Osteocyte (in vitro differentiated cells): ENCODE results near the gene FIGNL2. TPM values are rescaled to one million over a fixed set of nuclear protein-coding genes. Genes with fewer than 3 reads are reported as not detected.

Experiments used
- DNase-seq: peaks from one replicate; pipeline ENCODE4 v3.0.0; 2021; ENCODE audit warnings: mixed read lengths; ENCODE audit not compliant: unreplicated experiment; ENCODE audit errors: extremely low spot score
- H3K27ac Mint-ChIP-seq: one replicate; pipeline ENCODE4 v1.8.0; 2021; ENCODE audit warnings: mild to moderate bottlenecking, mixed read lengths; ENCODE audit not compliant: unreplicated experiment
- H3K27me3 Mint-ChIP-seq: one replicate; pipeline ENCODE4 v1.8.0; 2021; ENCODE audit warnings: mixed read lengths; ENCODE audit not compliant: unreplicated experiment
- H3K36me3 Mint-ChIP-seq: one replicate; pipeline ENCODE4 v1.8.0; 2021; ENCODE audit warnings: mixed read lengths; ENCODE audit not compliant: unreplicated experiment
- H3K4me1 Mint-ChIP-seq: one replicate; pipeline ENCODE4 v1.8.0; 2021; ENCODE audit warnings: mixed read lengths; ENCODE audit not compliant: unreplicated experiment
- H3K4me3 Mint-ChIP-seq: one replicate; pipeline ENCODE4 v1.8.0; 2021; ENCODE audit warnings: mild to moderate bottlenecking, moderate library complexity, mixed read lengths; ENCODE audit not compliant: unreplicated experiment
- H3K9me3 Mint-ChIP-seq: one replicate; pipeline ENCODE4 v1.8.0; 2021; ENCODE audit warnings: mixed read lengths; ENCODE audit not compliant: unreplicated experiment
- total RNA-seq: library from RNA; stranded (reverse); gene quantifications from 2 replicates; pipeline ENCODE4 v1.2.1, GENCODE V29; 2021
- TF ChIP-seq, protein P1 (sequence below): fragments of 200-600 bp; sonication (generic); IDR thresholded peaks from 2 replicates; pipeline ENCODE4 v1.5.0; 2021; ENCODE audit warnings: antibody characterized with exemption, mild to moderate bottlenecking, moderate library complexity

FIGNL2 gene
- total RNA-seq, 1 donor from 2014 or later, result 0.08 TPM

DNA sequence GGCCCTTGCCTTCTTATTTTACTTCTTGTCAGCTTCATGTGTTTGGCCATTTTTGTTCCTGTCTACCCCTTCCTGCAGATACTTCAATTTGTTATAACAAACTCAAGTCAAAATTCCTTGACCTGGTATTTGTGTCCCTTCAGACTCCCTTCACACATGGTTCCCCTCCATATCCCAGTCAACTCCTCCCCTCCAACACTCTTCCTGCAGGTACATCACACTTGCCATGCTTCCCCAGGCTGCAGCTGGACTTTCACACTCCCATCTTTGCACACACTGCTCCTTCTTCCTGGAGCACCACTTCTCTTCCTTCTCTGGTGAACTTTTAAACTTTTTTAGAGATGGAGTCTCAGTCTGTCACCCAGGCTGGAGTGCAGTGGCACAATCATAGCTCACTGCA, 18.9 kb upstream of the FIGNL2 start:
- H3K27ac Mint-ChIP-seq, result no peak overlapping the region
- H3K27me3 Mint-ChIP-seq, result peaks cover 5% of the 10 kb centered on the region
- H3K4me3 Mint-ChIP-seq, result no peak overlapping the region
- DNase-seq, result no peak
- H3K36me3 Mint-ChIP-seq, result no peaks in the 10 kb centered on the region
- peaks cover 58% of the 10 kb centered on the region for H3K4me1 Mint-ChIP-seq
- TF ChIP-seq, protein P1, sequence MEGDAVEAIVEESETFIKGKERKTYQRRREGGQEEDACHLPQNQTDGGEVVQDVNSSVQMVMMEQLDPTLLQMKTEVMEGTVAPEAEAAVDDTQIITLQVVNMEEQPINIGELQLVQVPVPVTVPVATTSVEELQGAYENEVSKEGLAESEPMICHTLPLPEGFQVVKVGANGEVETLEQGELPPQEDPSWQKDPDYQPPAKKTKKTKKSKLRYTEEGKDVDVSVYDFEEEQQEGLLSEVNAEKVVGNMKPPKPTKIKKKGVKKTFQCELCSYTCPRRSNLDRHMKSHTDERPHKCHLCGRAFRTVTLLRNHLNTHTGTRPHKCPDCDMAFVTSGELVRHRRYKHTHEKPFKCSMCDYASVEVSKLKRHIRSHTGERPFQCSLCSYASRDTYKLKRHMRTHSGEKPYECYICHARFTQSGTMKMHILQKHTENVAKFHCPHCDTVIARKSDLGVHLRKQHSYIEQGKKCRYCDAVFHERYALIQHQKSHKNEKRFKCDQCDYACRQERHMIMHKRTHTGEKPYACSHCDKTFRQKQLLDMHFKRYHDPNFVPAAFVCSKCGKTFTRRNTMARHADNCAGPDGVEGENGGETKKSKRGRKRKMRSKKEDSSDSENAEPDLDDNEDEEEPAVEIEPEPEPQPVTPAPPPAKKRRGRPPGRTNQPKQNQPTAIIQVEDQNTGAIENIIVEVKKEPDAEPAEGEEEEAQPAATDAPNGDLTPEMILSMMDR, result no peak
- no peaks in the 10 kb centered on the region for H3K9me3 Mint-ChIP-seq

DNA sequence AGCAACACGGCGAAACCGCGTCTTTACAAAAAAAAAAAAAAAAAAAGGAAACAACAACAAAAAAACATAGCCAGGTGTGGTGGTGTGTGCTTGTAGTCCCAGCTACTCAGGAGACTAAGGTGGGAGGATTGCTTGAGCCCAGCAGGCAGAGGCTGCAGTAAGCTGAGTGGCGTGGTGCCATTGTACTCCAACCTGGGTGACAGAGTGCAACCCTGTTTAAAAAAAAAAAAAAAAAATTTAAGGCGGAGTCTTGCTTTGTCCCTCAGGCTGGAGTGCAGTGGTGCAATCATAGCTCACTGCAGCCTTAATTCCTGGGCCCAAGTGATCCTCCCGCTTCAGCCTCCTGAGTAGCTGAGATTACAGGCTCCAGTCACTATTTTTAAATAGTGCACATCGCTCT, 18.2 kb upstream of the FIGNL2 start:
- Mint-ChIP-seq H3K27ac (no peak overlapping the region), H3K27me3 (peaks cover 9% of the 10 kb centered on the region), H3K9me3 (no peaks in the 10 kb centered on the region), H3K4me3 (no peak overlapping the region), H3K4me1 (peaks cover 58% of the 10 kb centered on the region), H3K36me3 (no peaks in the 10 kb centered on the region)
- DNase-seq, result no peak
- TF ChIP-seq, protein P1, result no peak

DNA sequence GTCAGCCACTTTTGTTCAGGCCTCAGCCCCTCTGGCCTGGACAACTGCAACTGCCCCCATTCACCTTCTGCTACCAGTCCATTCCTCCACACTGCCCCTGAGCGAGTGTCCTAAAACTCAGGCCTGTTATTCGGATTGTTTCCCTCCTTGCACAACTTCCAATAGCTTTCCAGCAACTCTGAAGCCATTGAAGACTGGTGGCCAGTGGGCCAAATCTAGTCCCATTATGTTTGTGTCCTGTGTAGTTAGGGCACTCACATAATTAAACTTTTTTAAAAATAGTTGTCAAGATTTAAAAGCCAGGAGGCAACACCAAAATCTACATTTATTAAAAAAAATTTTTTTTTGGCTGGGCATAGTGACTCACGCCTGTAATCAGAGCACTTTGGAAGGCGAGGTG, 17.8 kb upstream of the FIGNL2 start:
- DNase-seq, result no peak
- no peak overlapping the region for H3K4me3 Mint-ChIP-seq
- peaks cover 13% of the 10 kb centered on the region for H3K27me3 Mint-ChIP-seq

DNA sequence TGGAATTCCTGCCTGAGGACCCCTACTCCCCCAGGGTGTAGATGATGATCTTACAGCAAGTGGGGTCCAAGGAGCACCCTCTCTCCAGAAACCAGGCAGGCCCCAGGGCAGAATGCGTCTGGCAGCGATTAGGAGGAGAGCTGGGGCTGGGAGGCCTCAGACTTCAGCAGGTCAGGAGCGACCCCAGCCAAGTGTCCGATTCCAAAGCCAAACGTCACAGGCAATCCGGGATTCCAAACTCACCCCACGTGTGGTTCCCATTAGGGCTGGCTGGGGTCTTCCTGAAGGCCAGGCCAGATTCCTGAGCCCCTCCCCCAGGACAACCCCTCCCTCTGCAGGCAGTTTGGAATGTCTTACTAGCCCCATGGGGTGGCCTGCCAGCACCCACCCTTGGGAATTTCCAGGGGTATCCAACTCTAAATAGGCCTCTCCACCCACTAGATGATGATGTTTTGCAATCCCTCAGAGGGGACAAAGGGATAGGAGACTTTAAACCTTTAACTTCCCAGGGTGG, 17.3 kb upstream of the FIGNL2 start:
- Mint-ChIP-seq H3K27ac (no peak overlapping the region), H3K4me3 (no peak overlapping the region), H3K9me3 (no peaks in the 10 kb centered on the region), H3K27me3 (peaks cover 13% of the 10 kb centered on the region), H3K36me3 (no peaks in the 10 kb centered on the region), H3K4me1 (peaks cover 55% of the 10 kb centered on the region)
- TF ChIP-seq, protein P1, result no peak
- no peak for DNase-seq

More for the DNA sequence above, 17.8 kb upstream of the FIGNL2 start:
- Mint-ChIP-seq H3K36me3 (no peaks in the 10 kb centered on the region), H3K9me3 (no peaks in the 10 kb centered on the region), H3K27ac (no peak overlapping the region), H3K4me1 (peaks cover 58% of the 10 kb centered on the region)
- TF ChIP-seq, protein P1, result no peak

DNA sequence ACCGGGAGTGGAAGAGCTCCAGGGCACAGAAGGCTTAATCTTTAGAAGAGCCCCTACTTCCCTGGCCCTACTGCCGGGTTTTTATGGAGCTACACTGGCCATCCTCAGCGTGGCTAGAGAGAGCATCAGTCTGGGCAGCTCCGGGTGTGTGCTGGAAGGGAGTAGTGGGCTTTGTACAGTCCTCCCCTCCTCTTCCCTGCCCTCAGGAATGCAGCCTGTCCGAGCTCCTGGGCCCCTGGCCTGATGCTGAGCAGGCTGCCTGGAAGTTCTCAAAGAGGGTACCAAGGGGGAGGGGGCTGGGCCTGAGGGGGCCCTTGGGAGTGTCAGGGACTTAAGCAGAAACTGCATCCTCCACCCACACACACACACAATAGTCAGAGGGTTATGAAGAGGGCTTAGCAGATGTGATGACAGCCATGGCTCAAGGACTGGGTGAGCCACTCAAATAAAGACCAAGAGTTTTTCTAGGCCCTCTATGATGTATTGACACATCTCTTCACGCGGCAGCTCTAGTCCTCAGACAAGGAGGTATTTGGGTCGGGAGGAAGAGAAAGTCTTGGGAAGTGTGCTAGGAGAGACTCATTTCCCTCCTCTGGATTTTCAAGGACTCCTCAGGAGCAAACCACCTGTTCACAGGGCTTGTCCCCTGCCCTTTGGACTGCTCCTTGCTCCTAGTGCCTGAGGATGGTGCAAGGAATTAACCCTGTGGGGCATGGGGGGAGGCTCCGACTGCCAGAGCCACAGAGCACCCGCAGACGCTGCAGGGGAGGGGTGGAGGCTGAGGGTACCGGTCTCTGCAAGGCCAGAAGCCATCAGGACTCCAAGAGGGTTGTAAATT, 16.5 kb upstream of the FIGNL2 start:
- H3K27ac Mint-ChIP-seq, result no peak overlapping the region
- H3K9me3 Mint-ChIP-seq, result no peaks in the 10 kb centered on the region
- TF ChIP-seq, protein P1, result no peak
- H3K36me3 Mint-ChIP-seq, result no peaks in the 10 kb centered on the region
- H3K27me3 Mint-ChIP-seq, result peaks cover 13% of the 10 kb centered on the region
- DNase-seq, result no peak
- H3K4me1 Mint-ChIP-seq, result peaks cover 49% of the 10 kb centered on the region
- peak overlapping the region; percentile 65 for H3K4me3 Mint-ChIP-seq
